Measurements from ENCODE around the gene PROSER2.

PROSER2 gene

GRCh38 chr10:11861341-11861740, 38.2 kb downstream of the PROSER2 start:
- Mint-ChIP-seq H3K9me3 (no peaks in the 10 kb centered on the region), H3K36me3 (ENCODE audit: low read depth) (no peaks in the 10 kb centered on the region), H3K27ac (no peak overlapping the region), H3K4me3 (no peak overlapping the region), H3K27me3 (ENCODE audit: low read depth) (peaks cover 74% of the 10 kb centered on the region), H3K4me1 (ENCODE audit: low read depth) (peaks cover 21% of the 10 kb centered on the region)

GRCh38 chr10:11861811-11862428, 38.8 kb downstream of the PROSER2 start:
- no peak overlapping the region for H3K4me3 Mint-ChIP-seq
- no peaks in the 10 kb centered on the region for H3K36me3 Mint-ChIP-seq (ENCODE audit: low read depth)
- no peaks in the 10 kb centered on the region for H3K9me3 Mint-ChIP-seq
- peaks cover 21% of the 10 kb centered on the region for H3K4me1 Mint-ChIP-seq (ENCODE audit: low read depth)
- peaks cover 78% of the 10 kb centered on the region for H3K27me3 Mint-ChIP-seq (ENCODE audit: low read depth)
- H3K27ac Mint-ChIP-seq = no peak overlapping the region

- H3K27ac Mint-ChIP-seq = peak overlapping the region; percentile 62
- peaks cover 21% of the 10 kb centered on the region for H3K4me1 Mint-ChIP-seq (ENCODE audit: low read depth)
- peak overlapping the region; percentile 41 for H3K4me3 Mint-ChIP-seq
- H3K36me3 Mint-ChIP-seq (ENCODE audit: low read depth) = no peaks in the 10 kb centered on the region
- no peaks in the 10 kb centered on the region for H3K9me3 Mint-ChIP-seq
- peaks cover 79% of the 10 kb centered on the region for H3K27me3 Mint-ChIP-seq (ENCODE audit: low read depth)
These were observed 40.4 kb downstream of the PROSER2 start for GRCh38 chr10:11863353-11864109.

- no peak overlapping the region for H3K4me3 Mint-ChIP-seq
- H3K27ac Mint-ChIP-seq = no peak overlapping the region
These were observed 41.6 kb downstream of the PROSER2 start for GRCh38 chr10:11864727-11865126.

GRCh38 chr10:11865561-11865960, 42.4 kb downstream of the PROSER2 start:
- Mint-ChIP-seq H3K4me1 (ENCODE audit: low read depth) (peaks cover 21% of the 10 kb centered on the region), H3K36me3 (ENCODE audit: low read depth) (no peaks in the 10 kb centered on the region), H3K27ac (no peak overlapping the region), H3K9me3 (no peaks in the 10 kb centered on the region), H3K4me3 (no peak overlapping the region), H3K27me3 (ENCODE audit: low read depth) (peaks cover 69% of the 10 kb centered on the region)

More at GRCh38 chr10:11864727-11865126, 41.6 kb downstream of the PROSER2 start:
- Mint-ChIP-seq H3K27me3 (ENCODE audit: low read depth) (peaks cover 69% of the 10 kb centered on the region), H3K36me3 (ENCODE audit: low read depth) (no peaks in the 10 kb centered on the region), H3K4me1 (ENCODE audit: low read depth) (peaks cover 21% of the 10 kb centered on the region), H3K9me3 (no peaks in the 10 kb centered on the region)

GRCh38 chr10:11866199-11866925, 43.2 kb downstream of the PROSER2 start:
- peaks cover 72% of the 10 kb centered on the region for H3K27me3 Mint-ChIP-seq (ENCODE audit: low read depth)
- no peaks in the 10 kb centered on the region for H3K36me3 Mint-ChIP-seq (ENCODE audit: low read depth)
- H3K9me3 Mint-ChIP-seq = no peaks in the 10 kb centered on the region
- H3K4me1 Mint-ChIP-seq (ENCODE audit: low read depth) = peaks cover 22% of the 10 kb centered on the region
- no peak overlapping the region for H3K4me3 Mint-ChIP-seq
- no peak overlapping the region for H3K27ac Mint-ChIP-seq

GRCh38 chr10:11869219-11869618, 46.1 kb downstream of the PROSER2 start:
- Mint-ChIP-seq H3K27ac (no peak overlapping the region), H3K27me3 (ENCODE audit: low read depth) (peaks cover 67% of the 10 kb centered on the region), H3K36me3 (ENCODE audit: low read depth) (no peaks in the 10 kb centered on the region), H3K9me3 (no peaks in the 10 kb centered on the region), H3K4me3 (no peak overlapping the region), H3K4me1 (ENCODE audit: low read depth) (peaks cover 11% of the 10 kb centered on the region)

- H3K27me3 Mint-ChIP-seq (ENCODE audit: low read depth) = peaks cover 69% of the 10 kb centered on the region
- peaks cover 15% of the 10 kb centered on the region for H3K4me1 Mint-ChIP-seq (ENCODE audit: low read depth)
- no peak overlapping the region for H3K27ac Mint-ChIP-seq
- H3K36me3 Mint-ChIP-seq (ENCODE audit: low read depth) = no peaks in the 10 kb centered on the region
- no peaks in the 10 kb centered on the region for H3K9me3 Mint-ChIP-seq
- no peak overlapping the region for H3K4me3 Mint-ChIP-seq
These were observed 46.7 kb downstream of the PROSER2 start for GRCh38 chr10:11869743-11870460.

GRCh38 chr10:11870461-11870780, 47.3 kb downstream of the PROSER2 start:
- Mint-ChIP-seq H3K9me3 (no peaks in the 10 kb centered on the region), H3K4me3 (no peak overlapping the region), H3K27ac (no peak overlapping the region), H3K36me3 (ENCODE audit: low read depth) (no peaks in the 10 kb centered on the region), H3K27me3 (ENCODE audit: low read depth) (peaks cover 64% of the 10 kb centered on the region), H3K4me1 (ENCODE audit: low read depth) (peaks cover 13% of the 10 kb centered on the region)

GRCh38 chr10:11870900-11871400, 47.8 kb downstream of the PROSER2 start:
- Mint-ChIP-seq H3K4me1 (ENCODE audit: low read depth) (peaks cover 13% of the 10 kb centered on the region), H3K9me3 (no peaks in the 10 kb centered on the region), H3K4me3 (no peak overlapping the region), H3K36me3 (ENCODE audit: low read depth) (no peaks in the 10 kb centered on the region), H3K27ac (no peak overlapping the region), H3K27me3 (ENCODE audit: low read depth) (peaks cover 59% of the 10 kb centered on the region)

GRCh38 chr10:11871466-11871865, 48.3 kb downstream of the PROSER2 start:
- no peak overlapping the region for H3K4me3 Mint-ChIP-seq
- peaks cover 53% of the 10 kb centered on the region for H3K27me3 Mint-ChIP-seq (ENCODE audit: low read depth)
- H3K27ac Mint-ChIP-seq = no peak overlapping the region
- H3K36me3 Mint-ChIP-seq (ENCODE audit: low read depth) = no peaks in the 10 kb centered on the region
- H3K9me3 Mint-ChIP-seq = no peaks in the 10 kb centered on the region
- H3K4me1 Mint-ChIP-seq (ENCODE audit: low read depth) = peaks cover 13% of the 10 kb centered on the region

- H3K4me3 Mint-ChIP-seq = no peak overlapping the region
- H3K27me3 Mint-ChIP-seq (ENCODE audit: low read depth) = peaks cover 37% of the 10 kb centered on the region
- H3K27ac Mint-ChIP-seq = no peak overlapping the region
- no peaks in the 10 kb centered on the region for H3K36me3 Mint-ChIP-seq (ENCODE audit: low read depth)
- H3K4me1 Mint-ChIP-seq (ENCODE audit: low read depth) = peaks cover 13% of the 10 kb centered on the region
- H3K9me3 Mint-ChIP-seq = no peaks in the 10 kb centered on the region
These were observed 51.7 kb downstream of the PROSER2 start for GRCh38 chr10:11874568-11875493.

GRCh38 chr10:11875494-11876281, 52.5 kb downstream of the PROSER2 start:
- Mint-ChIP-seq H3K4me3 (no peak overlapping the region), H3K4me1 (ENCODE audit: low read depth) (peaks cover 13% of the 10 kb centered on the region), H3K9me3 (no peaks in the 10 kb centered on the region), H3K27me3 (ENCODE audit: low read depth) (peaks cover 33% of the 10 kb centered on the region), H3K36me3 (ENCODE audit: low read depth) (no peaks in the 10 kb centered on the region), H3K27ac (no peak overlapping the region)

Data from T-helper 1 cell treated with Interleukin-12 subunit alpha and Interleukin-12 subunit beta and Interleukin-4 antibody, amounts not matched to agents 30 μg/mL and 1 μg/mL, for 36 hours (primary cell).